A673 (cell line): ENCODE results near the gene FBLIM1.
"Not testable (repeated sequence)": the region's sequence is repeated elsewhere in the genome, so short reads cannot be mapped to it uniquely, and the experiment has no call there.

Experiments
- EZH2 ChIP-seq: fragments of 200-600 bp; sonication (generic); IDR thresholded peaks from 2 replicates; pipeline ENCODE4 v1.6.1; 2017; ENCODE audit warnings: borderline replicate concordance, low read depth, mild to moderate bottlenecking, mixed read lengths, antibody characterized with exemption, low read length; ENCODE audit not compliant: poor library complexity, severe bottlenecking
- TF ChIP-seq, protein P1 (sequence below): fragments of 300-800, 200-600 bp; sonication (generic); conservative IDR thresholded peaks from 2 replicates; pipeline ENCODE4 v1.5.1; 2017; ENCODE audit warnings: low read depth, mild to moderate bottlenecking, antibody characterized with exemption, low read length, moderate library complexity, mixed read lengths

DNA sequence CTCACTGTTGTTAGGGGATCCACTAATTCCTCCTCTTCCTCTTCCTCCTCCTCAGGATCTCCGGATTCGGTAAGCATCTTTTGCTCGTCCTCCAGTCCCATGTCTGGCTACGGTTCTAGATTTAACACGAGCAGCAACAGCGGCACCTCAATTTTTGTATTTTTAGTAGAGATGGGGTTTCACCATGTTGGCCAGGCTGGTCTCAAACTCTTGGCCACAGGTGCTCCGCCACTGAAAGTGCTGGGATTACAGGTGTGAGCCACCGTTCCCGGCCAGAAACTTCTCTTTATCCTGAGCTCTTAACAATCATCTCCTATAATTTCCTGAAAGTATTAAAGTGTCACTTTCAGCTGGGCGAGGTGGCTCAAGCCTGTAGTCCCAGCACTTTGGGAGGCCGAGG lies 49.0 kb downstream of the FBLIM1 start, which contains the start of gene UQCRHL:
- TF ChIP-seq EZH2: not testable (repeated sequence)
- TF ChIP-seq, protein P1, sequence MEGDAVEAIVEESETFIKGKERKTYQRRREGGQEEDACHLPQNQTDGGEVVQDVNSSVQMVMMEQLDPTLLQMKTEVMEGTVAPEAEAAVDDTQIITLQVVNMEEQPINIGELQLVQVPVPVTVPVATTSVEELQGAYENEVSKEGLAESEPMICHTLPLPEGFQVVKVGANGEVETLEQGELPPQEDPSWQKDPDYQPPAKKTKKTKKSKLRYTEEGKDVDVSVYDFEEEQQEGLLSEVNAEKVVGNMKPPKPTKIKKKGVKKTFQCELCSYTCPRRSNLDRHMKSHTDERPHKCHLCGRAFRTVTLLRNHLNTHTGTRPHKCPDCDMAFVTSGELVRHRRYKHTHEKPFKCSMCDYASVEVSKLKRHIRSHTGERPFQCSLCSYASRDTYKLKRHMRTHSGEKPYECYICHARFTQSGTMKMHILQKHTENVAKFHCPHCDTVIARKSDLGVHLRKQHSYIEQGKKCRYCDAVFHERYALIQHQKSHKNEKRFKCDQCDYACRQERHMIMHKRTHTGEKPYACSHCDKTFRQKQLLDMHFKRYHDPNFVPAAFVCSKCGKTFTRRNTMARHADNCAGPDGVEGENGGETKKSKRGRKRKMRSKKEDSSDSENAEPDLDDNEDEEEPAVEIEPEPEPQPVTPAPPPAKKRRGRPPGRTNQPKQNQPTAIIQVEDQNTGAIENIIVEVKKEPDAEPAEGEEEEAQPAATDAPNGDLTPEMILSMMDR: not testable (repeated sequence)
